Ishikawa (cell line): ENCODE measurements around the gene MPZL2.
A peak's percentile ranks its signal among the peaks of the same experiment; 100 is the strongest.

Experiments used
- CEBPB ChIP-seq: IDR thresholded peaks from 2 replicates; pipeline ENCODE4 v1.6.1; 2012
- EP300 ChIP-seq: IDR thresholded peaks from 2 replicates; pipeline ENCODE4 v1.6.1; 2012; ENCODE audit warnings: borderline replicate concordance
- FOXM1 ChIP-seq: IDR thresholded peaks from 2 replicates; pipeline ENCODE4 v1.6.1; 2012; ENCODE audit warnings: low read depth, borderline replicate concordance
- MAX ChIP-seq: IDR thresholded peaks from 2 replicates; pipeline ENCODE4 v1.6.1; 2012
- RAD21 ChIP-seq: IDR thresholded peaks from 2 replicates; pipeline ENCODE4 v1.6.1; 2012; ENCODE audit warnings: low read depth
- REST ChIP-seq: IDR thresholded peaks from 2 replicates; pipeline ENCODE4 v1.6.1; 2012; ENCODE audit warnings: low read depth, mild to moderate bottlenecking

GRCh38 chr11:118290923-118291322, 26.8 kb upstream of the MPZL2 start:
- TF ChIP-seq MAX: 0 out of 2 replicates have a peak, but pooled peaks have one; percentile 22
- no peak for TF ChIP-seq FOXM1
- TF ChIP-seq EP300: no peak
- no peak for TF ChIP-seq CEBPB
- no peak for TF ChIP-seq REST
- TF ChIP-seq RAD21: peak; percentile 89
